ENCODE measurements around the gene VWA5B1.

- TF ChIP-seq POLR2A (IDR thresholded peaks at IDR 0.05; ENCODE audit: low read depth, low read length) (no peak), TAF1 (IDR thresholded peaks at IDR 0.05; ENCODE audit: low read depth, low read length) (no peak), POLR2AphosphoS5 (IDR thresholded peaks at IDR 0.05; ENCODE audit: low read depth, low read length) (no peak), SPI1 (IDR thresholded peaks at IDR 0.05; ENCODE audit: low read depth, low read length) (no peak), PAX5 (IDR thresholded peaks at IDR 0.05; ENCODE audit: insufficient read depth, low read length, severe bottlenecking) (no peak), POU2F2 (IDR thresholded peaks at IDR 0.05; ENCODE audit: low read depth, low read length) (no peak)
Observed at GRCh38 chr1:20291645-20292084, 990 bp downstream of the VWA5B1 start.
